Measurements from ENCODE around the gene TUSC2. TPM values are rescaled to one million over a fixed set of nuclear protein-coding genes. Genes with fewer than 3 reads are reported as not detected.

TUSC2 gene
- total and polyA plus RNA-seq, 2 of the 8 experiments (the other 6 are each of a cell fraction or from before 2014, with no cell fraction given): 33.3 to 65.4 TPM

DNA sequence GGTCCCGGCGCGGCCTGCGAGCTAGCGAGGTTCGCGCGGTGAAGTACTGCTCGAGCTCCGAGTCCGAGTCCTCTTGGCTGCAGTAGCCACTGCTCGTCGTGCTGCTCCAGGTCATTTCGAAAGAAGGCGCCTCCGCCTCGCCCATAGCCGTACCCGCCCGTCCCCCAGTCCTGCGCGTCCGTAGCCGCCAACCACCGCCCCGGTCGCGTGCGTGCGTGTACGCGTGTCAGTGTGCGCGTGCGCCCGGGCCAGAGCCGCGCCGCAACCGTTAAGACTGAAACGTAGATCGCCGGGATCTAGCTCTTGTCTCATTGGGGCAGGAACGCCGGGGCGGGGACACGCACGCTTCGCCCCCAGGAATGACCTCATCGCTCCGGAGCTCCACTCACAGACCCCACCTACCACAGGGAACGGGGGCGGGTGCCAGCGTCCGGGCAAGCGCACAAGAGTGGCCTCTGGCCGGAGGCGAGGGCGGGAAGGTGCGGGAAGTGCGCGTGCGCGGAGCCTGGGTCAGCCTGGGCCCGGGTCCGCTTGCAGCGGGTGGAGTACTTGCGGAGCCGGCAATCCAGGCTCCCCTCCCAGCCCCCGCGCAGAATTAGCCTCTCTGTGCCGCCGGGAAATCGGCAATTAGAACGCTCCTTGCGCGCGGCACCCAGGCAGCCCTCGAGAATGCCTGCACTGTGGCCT, 9.3 kb upstream of the TUSC2 start (continued):
- TF ChIP-seq, protein P1, sequence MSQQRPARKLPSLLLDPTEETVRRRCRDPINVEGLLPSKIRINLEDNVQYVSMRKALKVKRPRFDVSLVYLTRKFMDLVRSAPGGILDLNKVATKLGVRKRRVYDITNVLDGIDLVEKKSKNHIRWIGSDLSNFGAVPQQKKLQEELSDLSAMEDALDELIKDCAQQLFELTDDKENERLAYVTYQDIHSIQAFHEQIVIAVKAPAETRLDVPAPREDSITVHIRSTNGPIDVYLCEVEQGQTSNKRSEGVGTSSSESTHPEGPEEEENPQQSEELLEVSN (IDR thresholded peaks at IDR 0.05): peak; percentile 93
- TF ChIP-seq SIRT6 (IDR thresholded peaks at IDR 0.05; ENCODE audit: low read length): no peak
- TF ChIP-seq CEBPB (IDR thresholded peaks at IDR 0.05; ENCODE audit: low read depth, low read length): no peak
